Left lung (tissue), 10 donors: ENCODE measurements around the gene LYST. TPM values are rescaled to one million over a fixed set of nuclear protein-coding genes. Genes with fewer than 3 reads are reported as not detected.

Source experiments
- ATAC-seq: fragments of 200-7000 bp; cut with Tn5 transposase; one replicate; pipeline ENCODE4 v1.9.1; 2020; ENCODE audit warnings: moderate library complexity
- DNase-seq, 4 donors: peaks; one replicate each; pipeline ENCODE4 v3.0.0-alpha.2; 2013 to 2020
- H3K27ac ChIP-seq, 2 donors: fragments of 200-600 bp; sonication (generic) in 1 of 2; one replicate each; pipeline versions ENCODE4 v1.5.0 to v1.8.0; 2020 to 2021
- H3K27me3 ChIP-seq, 2 donors: fragments of 200-600 bp; sonication (generic) in 1 of 2; one replicate each; pipeline versions ENCODE4 v1.5.0 to v1.8.0; 2020 to 2021
- H3K36me3 ChIP-seq, 2 donors: fragments of 200-600 bp; sonication (generic) in 1 of 2; one replicate each; pipeline versions ENCODE4 v1.5.0 to v1.8.0; 2020 to 2021
- H3K4me1 ChIP-seq, 2 donors: fragments of 200-600 bp; one replicate each; pipeline ENCODE4 v1.8.0; 2021
- H3K4me3 ChIP-seq, 2 donors: fragments of 200-600 bp; sonication (generic) in 1 of 2; one replicate each; pipeline versions ENCODE4 v1.5.0 to v1.8.0; 2020 to 2021; ENCODE audit warnings: mild to moderate bottlenecking in 1 of 2
- H3K9me3 ChIP-seq, 2 donors: fragments of 200-600 bp; sonication (generic) in 1 of 2; one replicate each; pipeline versions ENCODE4 v1.5.0 to v1.8.0; 2020 to 2021
- intact Hi-C, 2 donors: fragments of 100-400 bp; cut with DNase I; formaldehyde crosslinking; loops; one replicate each; pipeline versions ENCODE4 v1.11.2 to v1.14.2; 2022
- polyA plus RNA-seq, 6 donors: library from polyadenylated mRNA; unstranded; fragments of 120-200 nt; gene quantifications; one replicate each; pipeline ENCODE4 v1.2.1, GENCODE V29; 2013; ENCODE audit not compliant: insufficient read length in 6 of 6
- total RNA-seq, 2 donors: library from RNA; stranded (reverse); fragmentation: NEBNext Ultra II Directional; extraction: Animal tissue kit (Norgen Biotek cat#: 25700); gene quantifications; one replicate each; pipeline ENCODE4 v1.2.1, GENCODE V29; 2021
- TF ChIP-seq, protein P1 (sequence below), 2 donors: fragments of 200-600 bp; sonication (generic) in 1 of 2; IDR thresholded peaks; one replicate each; pipeline versions ENCODE4 v1.5.0 to v1.8.0; 2021; ENCODE audit warnings: antibody characterized with exemption in 2 of 2
- donor health status: DM: no; HTN: yes; CAD: no.
- donor health status: DM: no; HTN: no; CAD: no.

Gene LYST
- total and polyA plus RNA-seq, 8 donors = 10.3 to 64.9 (median 13.0) TPM

GRCh38 chr1:235910357-235911299 lies 43.9 kb upstream of the LYST start:
- Histone ChIP-seq H3K4me3 (no peak overlapping the region), H3K36me3 (no peaks in the 10 kb centered on the region), H3K27ac (peak overlapping the region; percentile 48 to 77), H3K4me1 (peaks cover 0 to 29% of the 10 kb centered on the region in 2 donors), H3K27me3 (no peaks in the 10 kb centered on the region), H3K9me3 (no peaks in the 10 kb centered on the region)
- TF ChIP-seq, protein P1, sequence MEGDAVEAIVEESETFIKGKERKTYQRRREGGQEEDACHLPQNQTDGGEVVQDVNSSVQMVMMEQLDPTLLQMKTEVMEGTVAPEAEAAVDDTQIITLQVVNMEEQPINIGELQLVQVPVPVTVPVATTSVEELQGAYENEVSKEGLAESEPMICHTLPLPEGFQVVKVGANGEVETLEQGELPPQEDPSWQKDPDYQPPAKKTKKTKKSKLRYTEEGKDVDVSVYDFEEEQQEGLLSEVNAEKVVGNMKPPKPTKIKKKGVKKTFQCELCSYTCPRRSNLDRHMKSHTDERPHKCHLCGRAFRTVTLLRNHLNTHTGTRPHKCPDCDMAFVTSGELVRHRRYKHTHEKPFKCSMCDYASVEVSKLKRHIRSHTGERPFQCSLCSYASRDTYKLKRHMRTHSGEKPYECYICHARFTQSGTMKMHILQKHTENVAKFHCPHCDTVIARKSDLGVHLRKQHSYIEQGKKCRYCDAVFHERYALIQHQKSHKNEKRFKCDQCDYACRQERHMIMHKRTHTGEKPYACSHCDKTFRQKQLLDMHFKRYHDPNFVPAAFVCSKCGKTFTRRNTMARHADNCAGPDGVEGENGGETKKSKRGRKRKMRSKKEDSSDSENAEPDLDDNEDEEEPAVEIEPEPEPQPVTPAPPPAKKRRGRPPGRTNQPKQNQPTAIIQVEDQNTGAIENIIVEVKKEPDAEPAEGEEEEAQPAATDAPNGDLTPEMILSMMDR (IDR thresholded peaks at IDR 0.05) = no peak
- ATAC-seq (peak; percentile 90), DNase-seq (peak in 2 of 4 donors; percentile 26 to 71)
- intact Hi-C loops = no loop called here

DNA sequence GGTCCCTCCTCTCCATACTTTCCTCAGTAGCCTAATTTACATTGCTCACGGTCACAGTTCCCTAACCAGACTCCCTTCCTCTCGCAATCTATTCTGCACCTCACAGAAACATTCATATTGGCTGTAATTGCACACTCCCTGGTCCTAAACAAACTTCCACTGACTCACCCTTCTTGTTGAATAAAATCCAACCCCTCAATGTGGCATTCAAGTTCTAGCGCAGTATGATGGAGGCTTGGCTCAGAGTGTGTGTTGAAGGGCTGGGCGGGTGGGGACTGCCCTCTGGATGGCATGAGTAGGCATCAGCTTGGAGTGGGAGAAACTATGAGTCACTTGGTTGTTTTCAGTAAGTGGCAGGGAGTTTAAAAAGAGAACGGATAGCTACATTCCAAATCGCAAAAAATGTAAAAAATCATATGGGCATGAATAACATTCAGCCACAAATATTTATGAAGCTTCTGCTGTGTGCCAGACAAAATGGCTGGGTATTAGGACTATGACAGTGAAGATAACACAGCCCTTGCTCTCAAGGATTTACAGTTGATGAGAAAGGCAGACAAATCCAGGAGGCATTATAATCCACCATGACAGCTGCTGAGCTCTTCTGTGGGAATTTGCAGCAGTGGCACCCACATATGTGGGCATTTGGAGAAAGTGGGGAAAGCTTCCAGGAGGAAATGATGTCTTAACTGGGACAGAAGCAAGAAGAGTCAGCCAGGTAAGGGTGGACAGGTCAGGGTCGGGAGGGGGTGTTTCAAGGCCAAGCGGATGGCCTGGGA lies 42.2 kb upstream of the LYST start:
- ATAC-seq (peak; percentile 78), DNase-seq (peak in 1 of 4 donors; percentile 38)
- H3K36me3 ChIP-seq = no peaks in the 10 kb centered on the region

DNA sequence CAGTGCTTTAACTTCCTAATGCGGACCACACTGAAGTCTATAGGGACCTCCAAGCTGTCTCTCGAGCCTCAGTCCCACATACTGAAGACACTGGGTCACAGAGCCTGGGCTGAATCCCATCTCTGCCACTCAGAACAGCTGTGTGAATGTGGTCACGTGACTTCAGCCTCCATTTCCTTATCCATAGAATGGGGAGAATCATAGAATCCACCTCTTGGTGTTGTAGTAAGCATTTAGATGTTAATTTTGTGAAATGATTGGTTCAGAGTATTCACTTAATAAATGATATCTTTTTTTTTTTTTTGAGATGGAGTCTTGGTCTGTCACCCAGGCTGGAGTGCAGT lies 41.2 kb upstream of the LYST start:
- no peak overlapping the region for H3K27ac ChIP-seq
- no peak for DNase-seq
- no peaks in the 10 kb centered on the region for H3K27me3 ChIP-seq
- peaks cover 0 to 24% of the 10 kb centered on the region in 2 donors for H3K4me1 ChIP-seq
- H3K4me3 ChIP-seq = no peak overlapping the region
- intact Hi-C loops = no loop called here
- no peaks in the 10 kb centered on the region for H3K36me3 ChIP-seq
- no peaks in the 10 kb centered on the region for H3K9me3 ChIP-seq
- no peak for ATAC-seq
- TF ChIP-seq, protein P1 (IDR thresholded peaks at IDR 0.05) = no peak

More for the DNA sequence above, 42.2 kb upstream of the LYST start:
- TF ChIP-seq, protein P1 (IDR thresholded peaks at IDR 0.05) = no peak
- peaks cover 0 to 22% of the 10 kb centered on the region in 2 donors for H3K4me1 ChIP-seq
- intact Hi-C loops = no loop called here
- H3K9me3 ChIP-seq = no peaks in the 10 kb centered on the region
- no peak overlapping the region for H3K4me3 ChIP-seq
- H3K27ac ChIP-seq = peak overlapping the region; percentile 68 to 77
- no peaks in the 10 kb centered on the region for H3K27me3 ChIP-seq

- Histone ChIP-seq H3K36me3 (no peaks in the 10 kb centered on the region), H3K27ac (no peak overlapping the region), H3K4me1 (peaks cover 0 to 29% of the 10 kb centered on the region in 2 donors), H3K27me3 (no peaks in the 10 kb centered on the region), H3K4me3 (no peak overlapping the region), H3K9me3 (no peaks in the 10 kb centered on the region)
- TF ChIP-seq, protein P1 (IDR thresholded peaks at IDR 0.05) = no peak
- intact Hi-C loops = no loop called here
- DNase-seq (no peak), ATAC-seq (no peak)
These were observed 40.6 kb upstream of the LYST start for GRCh38 chr1:235907187-235907896.
